BLaER1 treated with 17β-estradiol and CSF1 and Interleukin-3, amounts not matched to agents 10 nM and 100 nM (cell line): ENCODE measurements around the gene THRB.

Source experiments
- H3K27ac ChIP-seq, 11 experiments: shearing (Covaris generic); formaldehyde crosslinking; 2 replicates each; pipeline ENCODE4 v1.8.1; 2022
- H3K27me3 ChIP-seq, 11 experiments: shearing (Covaris generic); formaldehyde crosslinking; 2 replicates each; pipeline ENCODE4 v1.8.1; 2022
- H3K36me3 ChIP-seq, 11 experiments: shearing (Covaris generic); formaldehyde crosslinking; 2 replicates each; pipeline ENCODE4 v1.8.1; 2022
- H3K4me1 ChIP-seq, 10 experiments: shearing (Covaris generic); formaldehyde crosslinking; 2 replicates each; pipeline ENCODE4 v1.8.1; 2022
- H3K4me2 ChIP-seq, 11 experiments: shearing (Covaris generic); formaldehyde crosslinking; 2 replicates each; pipeline ENCODE4 v1.8.1; 2022
- H3K4me3 ChIP-seq, 10 experiments: shearing (Covaris generic); formaldehyde crosslinking; 2 replicates each; pipeline ENCODE4 v1.8.1; 2022
- H3K9ac ChIP-seq, 11 experiments: shearing (Covaris generic); formaldehyde crosslinking; 2 replicates each; pipeline ENCODE4 v1.8.1; 2022
- H3K9me3 ChIP-seq, 11 experiments: shearing (Covaris generic); formaldehyde crosslinking; replicated peaks in 1 of 11; 2 replicates each; pipeline ENCODE4 v1.8.1; 2022
- H4K20me1 ChIP-seq, 11 experiments: shearing (Covaris generic); formaldehyde crosslinking; 2 replicates each; pipeline ENCODE4 v1.8.1; 2022
- Cebpa-rat ChIP-seq, 11 experiments: shearing (Covaris generic); IDR thresholded peaks; 2 replicates each; pipeline ENCODE4 v1.8.1; 2022

THRB gene

GRCh38 chr3:24475925-24476324 lies 18.7 kb downstream of the THRB start:
- H3K9me3 ChIP-seq = no peaks in the 10 kb centered on the region
- H3K4me3 ChIP-seq = no peak overlapping the region
- no peaks in the 10 kb centered on the region for H3K27me3 ChIP-seq
- H3K27ac ChIP-seq = no peak overlapping the region
- H3K4me2 ChIP-seq = no peak overlapping the region
- H3K36me3 ChIP-seq = no peaks in the 10 kb centered on the region
- H3K4me1 ChIP-seq = peaks cover 0 to 23% (median 11%) of the 10 kb centered on the region in 10 experiments; a peak in 13 of 20 replicates
- no peaks in the 10 kb centered on the region for H4K20me1 ChIP-seq
- TF ChIP-seq Cebpa-rat (IDR thresholded peaks at IDR 0.05) = no peak
- H3K9ac ChIP-seq = no peak overlapping the region

GRCh38 chr3:24474862-24475261 lies 19.8 kb downstream of the THRB start:
- Histone ChIP-seq H3K9me3 (no peaks in the 10 kb centered on the region), H3K36me3 (no peaks in the 10 kb centered on the region), H3K4me1 (peaks cover 0 to 12% (median under 1%) of the 10 kb centered on the region in 10 experiments; a peak in 10 of 20 replicates), H3K27ac (no peak overlapping the region), H3K9ac (no peak overlapping the region), H4K20me1 (no peaks in the 10 kb centered on the region), H3K27me3 (no peaks in the 10 kb centered on the region), H3K4me3 (no peak overlapping the region), H3K4me2 (no peak overlapping the region)
- TF ChIP-seq Cebpa-rat (IDR thresholded peaks at IDR 0.05) = no peak

- Histone ChIP-seq H3K4me1 (no peaks in the 10 kb centered on the region), H3K9ac (no peak overlapping the region), H3K4me3 (no peak overlapping the region), H3K27me3 (no peaks in the 10 kb centered on the region), H3K36me3 (no peaks in the 10 kb centered on the region), H3K9me3 (peaks cover 0 to 7% (median 5%) of the 10 kb centered on the region in 11 experiments; a peak in 7 of 22 replicates), H4K20me1 (no peaks in the 10 kb centered on the region), H3K4me2 (no peak overlapping the region), H3K27ac (no peak overlapping the region)
- no peak for TF ChIP-seq Cebpa-rat (IDR thresholded peaks at IDR 0.05)
Observed at GRCh38 chr3:24472358-24472757, 22.3 kb downstream of the THRB start.

- Histone ChIP-seq H4K20me1 (no peaks in the 10 kb centered on the region), H3K27ac (no peak overlapping the region), H3K4me3 (no peak overlapping the region), H3K36me3 (no peaks in the 10 kb centered on the region), H3K4me2 (no peak overlapping the region), H3K4me1 (no peaks in the 10 kb centered on the region), H3K9me3 (peaks cover 0 to 10% (median 6%) of the 10 kb centered on the region in 11 experiments; a peak in 7 of 22 replicates), H3K27me3 (no peaks in the 10 kb centered on the region), H3K9ac (no peak overlapping the region)
- TF ChIP-seq Cebpa-rat (IDR thresholded peaks at IDR 0.05) = no peak
Observed at GRCh38 chr3:24471486-24471885, 23.2 kb downstream of the THRB start.

- no peak for TF ChIP-seq Cebpa-rat (IDR thresholded peaks at IDR 0.05)
- no peak overlapping the region for H3K4me2 ChIP-seq
- H3K36me3 ChIP-seq = no peaks in the 10 kb centered on the region
- no peak overlapping the region for H3K27ac ChIP-seq
- H3K27me3 ChIP-seq = no peaks in the 10 kb centered on the region
- no peak overlapping the region for H3K9ac ChIP-seq
- no peaks in the 10 kb centered on the region for H4K20me1 ChIP-seq
- no peak overlapping the region for H3K4me3 ChIP-seq
- peaks cover 0 to 10% (median 6%) of the 10 kb centered on the region in 11 experiments; a peak in 7 of 22 replicates for H3K9me3 ChIP-seq
- H3K4me1 ChIP-seq = no peaks in the 10 kb centered on the region
Observed at GRCh38 chr3:24470277-24470676, 24.4 kb downstream of the THRB start.

GRCh38 chr3:24464389-24464788 lies 30.3 kb downstream of the THRB start:
- H3K9me3 ChIP-seq = peaks cover 0 to 10% (median 6%) of the 10 kb centered on the region in 11 experiments; a peak in 7 of 22 replicates
- no peaks in the 10 kb centered on the region for H3K4me1 ChIP-seq
- H4K20me1 ChIP-seq = no peaks in the 10 kb centered on the region
- H3K27me3 ChIP-seq = no peaks in the 10 kb centered on the region
- no peak overlapping the region for H3K4me2 ChIP-seq
- no peak overlapping the region for H3K9ac ChIP-seq
- no peak overlapping the region for H3K27ac ChIP-seq
- H3K36me3 ChIP-seq = no peaks in the 10 kb centered on the region
- no peak overlapping the region for H3K4me3 ChIP-seq
- TF ChIP-seq Cebpa-rat (IDR thresholded peaks at IDR 0.05) = no peak

- Histone ChIP-seq H4K20me1 (no peaks in the 10 kb centered on the region), H3K9ac (no peak overlapping the region), H3K4me1 (no peaks in the 10 kb centered on the region), H3K36me3 (no peaks in the 10 kb centered on the region), H3K9me3 (peaks cover 0 to 7% (median 4%) of the 10 kb centered on the region in 11 experiments; a peak in 7 of 22 replicates), H3K27ac (no peak overlapping the region), H3K27me3 (no peaks in the 10 kb centered on the region), H3K4me3 (no peak overlapping the region), H3K4me2 (no peak overlapping the region)
- TF ChIP-seq Cebpa-rat (IDR thresholded peaks at IDR 0.05) = no peak
Observed at GRCh38 chr3:24462737-24463136, 31.9 kb downstream of the THRB start.

GRCh38 chr3:24460974-24461373 lies 33.7 kb downstream of the THRB start:
- Histone ChIP-seq H4K20me1 (no peaks in the 10 kb centered on the region), H3K4me1 (no peaks in the 10 kb centered on the region), H3K4me3 (no peak overlapping the region)

GRCh38 chr3:24457719-24458118 lies 36.9 kb downstream of the THRB start:
- Histone ChIP-seq H4K20me1 (no peaks in the 10 kb centered on the region), H3K36me3 (no peaks in the 10 kb centered on the region)

More at GRCh38 chr3:24460974-24461373, 33.7 kb downstream of the THRB start:
- Histone ChIP-seq H3K9ac (no peak overlapping the region), H3K36me3 (no peaks in the 10 kb centered on the region), H3K9me3 (no peaks in the 10 kb centered on the region), H3K27ac (no peak overlapping the region), H3K4me2 (no peak overlapping the region), H3K27me3 (no peaks in the 10 kb centered on the region)
- TF ChIP-seq Cebpa-rat (IDR thresholded peaks at IDR 0.05) = no peak

GRCh38 chr3:24454856-24455255 lies 39.8 kb downstream of the THRB start:
- H3K4me2 ChIP-seq = no peak overlapping the region
- H3K9ac ChIP-seq = no peak overlapping the region
- no peaks in the 10 kb centered on the region for H3K36me3 ChIP-seq
- no peaks in the 10 kb centered on the region for H3K9me3 ChIP-seq
- H3K27me3 ChIP-seq = no peaks in the 10 kb centered on the region
- no peaks in the 10 kb centered on the region for H4K20me1 ChIP-seq
- TF ChIP-seq Cebpa-rat (IDR thresholded peaks at IDR 0.05) = no peak
- no peak overlapping the region for H3K4me3 ChIP-seq
- no peaks in the 10 kb centered on the region for H3K4me1 ChIP-seq
- H3K27ac ChIP-seq = no peak overlapping the region

More at GRCh38 chr3:24457719-24458118, 36.9 kb downstream of the THRB start:
- Histone ChIP-seq H3K4me1 (no peaks in the 10 kb centered on the region), H3K4me3 (no peak overlapping the region), H3K9me3 (no peaks in the 10 kb centered on the region), H3K27ac (no peak overlapping the region), H3K9ac (no peak overlapping the region), H3K4me2 (no peak overlapping the region), H3K27me3 (no peaks in the 10 kb centered on the region)
- no peak for TF ChIP-seq Cebpa-rat (IDR thresholded peaks at IDR 0.05)
